Measurements from ENCODE around the gene FSCN2.

DNA sequence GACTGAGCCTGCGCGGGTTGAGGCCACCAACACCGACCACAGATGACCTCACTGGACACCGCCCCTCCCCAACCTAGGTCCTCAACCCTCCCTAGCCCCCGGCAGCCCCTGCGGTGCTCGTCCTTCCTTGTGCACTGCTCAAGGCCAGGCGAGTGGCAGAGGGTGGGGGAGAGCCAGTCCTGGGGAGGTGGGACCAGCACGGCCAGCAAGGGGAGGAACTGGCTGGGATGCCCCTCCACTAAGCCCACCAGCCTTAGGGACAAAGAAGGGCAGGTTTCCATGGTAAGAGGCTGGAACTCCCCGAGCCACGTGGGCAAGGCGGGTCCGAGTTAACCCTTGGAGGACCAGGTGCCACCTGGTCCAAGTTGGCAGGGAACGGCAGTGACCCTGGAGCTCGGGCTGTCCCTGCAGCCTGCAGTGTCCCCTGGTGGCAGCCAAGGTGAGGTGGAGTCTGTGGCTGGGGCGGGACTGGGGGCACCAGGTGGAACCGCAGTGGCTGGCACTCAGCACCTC lies 9.2 kb downstream of the FSCN2 start:
- no peak for TF ChIP-seq POLR2A (IDR thresholded peaks at IDR 0.05)
- TF ChIP-seq, protein P1, sequence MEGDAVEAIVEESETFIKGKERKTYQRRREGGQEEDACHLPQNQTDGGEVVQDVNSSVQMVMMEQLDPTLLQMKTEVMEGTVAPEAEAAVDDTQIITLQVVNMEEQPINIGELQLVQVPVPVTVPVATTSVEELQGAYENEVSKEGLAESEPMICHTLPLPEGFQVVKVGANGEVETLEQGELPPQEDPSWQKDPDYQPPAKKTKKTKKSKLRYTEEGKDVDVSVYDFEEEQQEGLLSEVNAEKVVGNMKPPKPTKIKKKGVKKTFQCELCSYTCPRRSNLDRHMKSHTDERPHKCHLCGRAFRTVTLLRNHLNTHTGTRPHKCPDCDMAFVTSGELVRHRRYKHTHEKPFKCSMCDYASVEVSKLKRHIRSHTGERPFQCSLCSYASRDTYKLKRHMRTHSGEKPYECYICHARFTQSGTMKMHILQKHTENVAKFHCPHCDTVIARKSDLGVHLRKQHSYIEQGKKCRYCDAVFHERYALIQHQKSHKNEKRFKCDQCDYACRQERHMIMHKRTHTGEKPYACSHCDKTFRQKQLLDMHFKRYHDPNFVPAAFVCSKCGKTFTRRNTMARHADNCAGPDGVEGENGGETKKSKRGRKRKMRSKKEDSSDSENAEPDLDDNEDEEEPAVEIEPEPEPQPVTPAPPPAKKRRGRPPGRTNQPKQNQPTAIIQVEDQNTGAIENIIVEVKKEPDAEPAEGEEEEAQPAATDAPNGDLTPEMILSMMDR (IDR thresholded peaks at IDR 0.05 in 4 of 5, conservative IDR thresholded peaks at IDR 0.05 in 1 of 5) = peak; percentile 84 to 95 (median 92)
